Ishikawa (cell line): ENCODE data around the gene PLA1A.

Experiments used
- CREB1 ChIP-seq: IDR thresholded peaks from 2 replicates; pipeline ENCODE4 v1.6.1; 2012; ENCODE audit warnings: low read depth
- EP300 ChIP-seq: IDR thresholded peaks from 2 replicates; pipeline ENCODE4 v1.6.1; 2012; ENCODE audit warnings: borderline replicate concordance
- FOXM1 ChIP-seq: IDR thresholded peaks from 2 replicates; pipeline ENCODE4 v1.6.1; 2012; ENCODE audit warnings: low read depth, borderline replicate concordance
- NFIC ChIP-seq: IDR thresholded peaks from 2 replicates; pipeline ENCODE4 v1.6.1; 2012
- RAD21 ChIP-seq: IDR thresholded peaks from 2 replicates; pipeline ENCODE4 v1.6.1; 2012; ENCODE audit warnings: low read depth
- TF ChIP-seq, protein P1 (sequence below): IDR thresholded peaks from 2 replicates; pipeline ENCODE4 v1.6.1; 2012
- TF ChIP-seq, protein P2 (sequence below): IDR thresholded peaks from 2 replicates; pipeline ENCODE4 v1.6.1; 2012

DNA sequence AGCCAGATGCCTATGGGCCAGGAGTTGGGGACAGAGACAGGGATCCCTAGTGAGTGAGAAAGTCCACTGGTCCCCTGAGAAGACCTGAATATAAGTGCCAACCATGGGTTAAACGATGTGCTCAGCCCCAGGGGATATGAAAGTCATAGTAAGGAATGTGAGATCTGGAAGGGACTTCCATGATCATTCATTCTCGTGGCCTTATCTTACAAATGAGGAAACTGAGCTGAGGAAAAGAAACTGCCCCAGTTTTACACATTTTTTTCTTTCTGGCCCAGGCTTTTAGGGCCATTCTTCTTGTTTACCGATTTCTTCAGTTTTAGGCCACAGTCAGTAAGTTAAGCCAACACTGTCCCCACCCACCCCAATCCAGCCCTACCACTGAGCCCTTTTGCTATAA lies 49.3 kb upstream of the PLA1A start:
- TF ChIP-seq CREB1 (no peak), EP300 (no peak), RAD21 (no peak), FOXM1 (no peak), NFIC (no peak)
- TF ChIP-seq, protein P1, sequence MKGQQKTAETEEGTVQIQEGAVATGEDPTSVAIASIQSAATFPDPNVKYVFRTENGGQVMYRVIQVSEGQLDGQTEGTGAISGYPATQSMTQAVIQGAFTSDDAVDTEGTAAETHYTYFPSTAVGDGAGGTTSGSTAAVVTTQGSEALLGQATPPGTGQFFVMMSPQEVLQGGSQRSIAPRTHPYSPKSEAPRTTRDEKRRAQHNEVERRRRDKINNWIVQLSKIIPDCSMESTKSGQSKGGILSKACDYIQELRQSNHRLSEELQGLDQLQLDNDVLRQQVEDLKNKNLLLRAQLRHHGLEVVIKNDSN = no peak
- TF ChIP-seq, protein P2, sequence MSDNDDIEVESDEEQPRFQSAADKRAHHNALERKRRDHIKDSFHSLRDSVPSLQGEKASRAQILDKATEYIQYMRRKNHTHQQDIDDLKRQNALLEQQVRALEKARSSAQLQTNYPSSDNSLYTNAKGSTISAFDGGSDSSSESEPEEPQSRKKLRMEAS = no peak
